Stimulated activated CD4-positive, alpha-beta T cell treated with anti-CD3 and anti-CD28 coated beads, Interleukin-4, amount 100 ng/mL, for 1 hour (primary cell): ENCODE measurements around the gene PCDHB10.
A peak's percentile ranks its signal among the peaks of the same experiment; 100 is the strongest.
"Not testable (repeated sequence)": the region's sequence is repeated elsewhere in the genome, so short reads cannot be mapped to it uniquely, and the experiment has no call there.

Experiments used
- DNase-seq: peaks from one replicate; pipeline ENCODE4 v3.0.0-alpha.2; 2020

Gene PCDHB10

GRCh38 chr5:141192110-141192725 lies at the start of gene PCDHB10:
Gene PCDHB10 (plus strand): TSS chr5:141192353. CDS start chr5:141192553, 200 bp downstream.
- DNase-seq: peak; percentile 15

- no peak for DNase-seq
These were observed 42.3 kb upstream of the PCDHB10 start, which contains the start of gene PCDHB6 for GRCh38 chr5:141149812-141150211. Gene PCDHB6 (plus strand): TSS chr5:141150057. CDS start chr5:141150258, 201 bp downstream.

DNA sequence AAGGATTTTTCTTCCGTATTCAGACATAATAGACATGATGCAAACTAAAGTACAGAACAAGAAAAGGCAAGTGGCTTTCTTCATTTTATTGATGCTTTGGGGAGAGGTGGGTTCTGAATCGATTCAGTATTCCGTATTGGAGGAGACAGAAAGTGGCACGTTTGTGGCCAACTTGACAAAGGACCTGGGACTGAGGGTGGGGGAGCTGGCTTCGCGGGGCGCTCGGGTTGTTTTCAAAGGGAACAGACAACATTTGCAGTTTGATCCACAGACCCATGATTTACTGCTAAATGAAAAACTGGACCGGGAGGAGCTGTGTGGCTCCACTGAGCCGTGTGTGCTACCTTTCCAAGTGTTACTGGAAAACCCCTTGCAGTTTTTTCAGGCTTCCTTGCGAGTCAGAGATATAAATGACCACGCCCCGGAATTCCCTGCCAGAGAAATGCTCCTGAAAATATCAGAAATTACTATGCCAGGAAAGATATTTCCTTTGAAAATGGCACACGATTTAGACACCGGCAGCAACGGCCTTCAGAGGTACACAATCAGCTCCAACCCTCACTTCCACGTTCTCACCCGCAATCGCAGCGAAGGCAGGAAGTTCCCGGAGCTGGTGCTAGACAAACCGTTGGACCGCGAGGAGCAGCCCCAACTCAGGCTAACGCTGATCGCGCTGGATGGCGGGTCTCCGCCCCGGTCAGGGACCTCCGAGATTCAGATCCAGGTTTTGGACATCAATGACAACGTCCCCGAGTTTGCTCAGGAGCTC lies 41.7 kb upstream of the PCDHB10 start:
- DNase-seq: no peak

DNA sequence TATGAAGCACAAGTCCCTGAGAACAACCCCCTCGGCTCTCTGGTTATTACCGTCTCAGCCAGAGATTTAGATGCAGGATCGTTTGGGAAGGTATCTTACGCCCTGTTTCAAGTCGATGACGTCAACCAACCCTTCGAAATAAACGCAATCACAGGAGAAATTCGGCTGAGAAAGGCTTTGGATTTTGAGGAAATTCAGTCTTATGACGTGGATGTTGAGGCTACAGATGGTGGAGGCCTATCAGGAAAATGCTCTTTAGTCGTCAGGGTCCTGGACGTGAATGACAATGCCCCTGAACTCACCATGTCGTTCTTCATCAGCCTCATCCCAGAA lies 41.2 kb upstream of the PCDHB10 start:
- DNase-seq: no peak

GRCh38 chr5:141151632-141152031 lies 40.5 kb upstream of the PCDHB10 start:
- DNase-seq: not testable (repeated sequence)

DNA sequence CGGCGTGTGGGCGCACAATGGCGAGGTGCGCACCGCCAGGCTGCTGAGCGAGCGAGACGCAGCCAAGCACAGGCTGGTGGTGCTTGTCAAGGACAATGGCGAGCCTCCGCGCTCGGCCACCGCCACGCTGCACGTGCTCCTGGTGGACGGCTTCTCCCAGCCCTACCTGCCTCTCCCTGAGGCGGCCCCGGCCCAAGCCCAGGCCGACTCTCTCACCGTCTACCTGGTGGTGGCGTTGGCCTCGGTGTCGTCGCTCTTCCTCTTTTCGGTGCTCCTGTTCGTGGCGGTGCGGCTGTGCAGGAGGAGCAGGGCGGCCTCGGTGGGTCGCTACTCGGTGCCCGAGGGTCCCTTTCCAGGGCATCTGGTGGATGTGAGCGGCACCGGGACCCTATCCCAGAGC lies 40.1 kb upstream of the PCDHB10 start:
- not testable (repeated sequence) for DNase-seq

- DNase-seq: no peak
These were observed 36.4 kb upstream of the PCDHB10 start for GRCh38 chr5:141155540-141156374.

DNA sequence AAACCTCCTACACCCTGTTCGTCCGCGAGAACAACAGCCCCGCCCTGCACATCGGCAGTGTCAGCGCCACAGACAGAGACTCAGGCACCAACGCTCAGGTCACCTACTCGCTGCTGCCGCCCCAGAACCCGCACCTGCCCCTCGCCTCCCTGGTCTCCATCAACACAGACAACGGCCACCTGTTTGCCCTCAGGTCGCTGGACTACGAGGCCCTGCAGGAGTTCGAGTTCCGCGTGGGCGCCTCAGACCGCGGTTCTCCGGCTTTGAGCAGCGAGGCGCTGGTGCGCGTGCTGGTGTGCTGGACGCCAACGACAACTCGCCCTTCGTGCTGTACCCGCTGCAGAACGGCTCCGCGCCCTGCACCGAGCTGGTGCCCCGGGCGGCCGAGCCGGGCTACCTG lies 34.8 kb upstream of the PCDHB10 start:
- not testable (repeated sequence) for DNase-seq

- not testable (repeated sequence) for DNase-seq
These were observed 34.3 kb upstream of the PCDHB10 start for GRCh38 chr5:141157901-141158300.

- peak; percentile 14 for DNase-seq
These were observed 19.6 kb upstream of the PCDHB10 start, which contains the start of gene PCDHB7 for GRCh38 chr5:141172381-141173204. Gene PCDHB7 (plus strand): TSS chr5:141172644. CDS start chr5:141172836, 192 bp downstream.

DNA sequence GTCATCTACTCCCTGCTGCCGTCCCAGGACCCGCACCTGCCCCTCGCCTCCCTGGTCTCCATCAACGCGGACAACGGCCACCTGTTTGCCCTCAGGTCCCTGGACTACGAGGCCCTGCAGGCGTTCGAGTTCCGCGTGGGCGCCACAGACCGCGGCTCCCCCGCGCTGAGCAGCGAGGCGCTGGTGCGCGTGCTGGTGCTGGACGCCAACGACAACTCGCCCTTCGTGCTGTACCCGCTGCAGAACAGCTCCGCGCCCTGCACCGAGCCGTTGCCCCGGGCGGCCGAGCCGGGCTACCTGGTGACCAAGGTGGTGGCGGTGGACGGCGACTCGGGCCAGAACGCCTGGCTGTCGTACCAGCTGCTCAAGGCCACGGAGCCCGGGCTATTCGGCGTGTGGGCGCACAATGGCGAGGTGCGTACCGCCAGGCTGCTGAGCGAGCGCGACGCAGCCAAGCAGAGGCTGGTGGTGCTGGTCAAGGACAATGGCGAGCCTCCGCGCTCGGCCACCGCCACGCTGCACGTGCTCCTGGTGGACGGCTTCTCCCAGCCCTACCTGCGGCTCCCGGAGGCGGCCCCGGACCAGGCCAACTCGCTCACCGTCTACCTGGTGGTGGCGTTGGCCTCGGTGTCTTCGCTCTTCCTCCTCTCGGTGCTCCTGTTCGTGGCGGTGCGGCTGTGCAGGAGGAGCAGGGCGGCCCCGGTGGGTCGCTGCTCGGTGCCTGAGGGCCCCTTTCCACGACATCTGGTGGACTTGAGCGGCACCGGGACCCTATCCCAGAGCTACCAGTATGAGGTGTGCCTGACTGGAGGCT lies 17.7 kb upstream of the PCDHB10 start:
- DNase-seq: not testable (repeated sequence)

GRCh38 chr5:141175933-141176332 lies 16.2 kb upstream of the PCDHB10 start:
- DNase-seq: no peak

GRCh38 chr5:141177577-141178191 lies 14.5 kb upstream of the PCDHB10 start, which contains the start of gene PCDHB8:
Gene PCDHB8 (plus strand): TSS chr5:141177790. CDS start chr5:141178035, 245 bp downstream.
- not testable (repeated sequence) for DNase-seq

- not testable (repeated sequence) for DNase-seq
These were observed 12.8 kb upstream of the PCDHB10 start for GRCh38 chr5:141179371-141179770.

DNA sequence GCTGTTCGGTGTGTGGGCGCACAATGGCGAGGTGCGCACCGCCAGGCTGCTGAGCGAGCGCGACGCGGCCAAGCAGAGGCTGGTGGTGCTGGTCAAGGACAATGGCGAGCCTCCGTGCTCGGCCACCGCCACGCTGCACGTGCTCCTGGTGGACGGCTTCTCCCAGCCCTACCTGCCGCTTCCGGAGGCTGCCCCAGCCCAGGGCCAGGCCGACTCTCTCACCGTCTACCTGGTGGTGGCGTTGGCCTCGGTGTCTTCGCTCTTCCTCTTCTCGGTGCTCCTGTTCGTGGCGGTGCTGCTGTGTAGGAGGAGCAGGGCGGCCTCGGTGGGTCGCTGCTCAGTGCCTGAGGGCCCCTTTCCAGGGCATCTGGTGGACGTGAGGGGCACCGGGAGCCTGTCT lies 12.3 kb upstream of the PCDHB10 start:
- DNase-seq: not testable (repeated sequence)

DNA sequence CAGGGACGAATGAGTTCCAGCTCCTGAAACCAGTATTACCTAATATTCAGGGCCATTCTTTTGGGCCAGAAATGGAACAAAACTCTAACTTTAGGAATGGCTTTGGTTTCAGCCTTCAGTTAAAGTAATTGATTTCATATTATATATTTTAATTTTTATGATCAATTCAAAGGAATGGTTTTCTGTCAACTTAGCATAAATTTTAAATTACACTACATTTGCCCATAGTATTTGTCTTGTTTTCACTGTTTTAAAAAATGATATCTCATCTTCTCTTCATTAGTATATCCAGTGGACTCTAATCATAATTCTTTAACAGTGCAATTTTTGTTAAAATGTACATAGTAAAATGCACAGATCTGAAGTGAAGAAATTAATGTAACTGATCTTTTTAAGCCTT lies 11.8 kb upstream of the PCDHB10 start:
- DNase-seq: no peak

DNA sequence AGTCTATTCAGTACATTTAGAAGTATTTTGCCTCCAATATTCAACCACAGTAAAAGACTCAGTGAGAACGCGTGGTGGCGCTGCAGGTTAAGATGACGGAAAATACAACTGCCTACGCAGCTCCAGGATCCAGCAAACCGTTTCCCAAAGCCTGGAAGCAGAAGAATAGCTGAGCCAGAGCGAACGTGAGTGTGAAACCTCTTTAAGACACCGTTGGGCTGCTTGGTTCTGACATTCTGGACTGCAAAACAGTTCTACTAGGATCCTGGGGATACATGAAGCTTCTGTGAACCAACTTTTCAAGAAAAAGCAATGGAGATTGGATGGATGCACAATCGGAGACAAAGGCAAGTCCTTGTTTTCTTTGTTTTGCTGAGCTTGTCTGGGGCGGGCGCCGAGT lies 9.9 kb upstream of the PCDHB10 start, which contains the start of gene PCDHB16:
Gene PCDHB16, plus strand, starts transcription at position 140 of the 400 bp plus-strand sequence. Its CDS starts 173 bp downstream, at position 313.
- no peak for DNase-seq

GRCh38 chr5:141184117-141184855 lies 7.9 kb upstream of the PCDHB10 start:
- DNase-seq: not testable (repeated sequence)

DNA sequence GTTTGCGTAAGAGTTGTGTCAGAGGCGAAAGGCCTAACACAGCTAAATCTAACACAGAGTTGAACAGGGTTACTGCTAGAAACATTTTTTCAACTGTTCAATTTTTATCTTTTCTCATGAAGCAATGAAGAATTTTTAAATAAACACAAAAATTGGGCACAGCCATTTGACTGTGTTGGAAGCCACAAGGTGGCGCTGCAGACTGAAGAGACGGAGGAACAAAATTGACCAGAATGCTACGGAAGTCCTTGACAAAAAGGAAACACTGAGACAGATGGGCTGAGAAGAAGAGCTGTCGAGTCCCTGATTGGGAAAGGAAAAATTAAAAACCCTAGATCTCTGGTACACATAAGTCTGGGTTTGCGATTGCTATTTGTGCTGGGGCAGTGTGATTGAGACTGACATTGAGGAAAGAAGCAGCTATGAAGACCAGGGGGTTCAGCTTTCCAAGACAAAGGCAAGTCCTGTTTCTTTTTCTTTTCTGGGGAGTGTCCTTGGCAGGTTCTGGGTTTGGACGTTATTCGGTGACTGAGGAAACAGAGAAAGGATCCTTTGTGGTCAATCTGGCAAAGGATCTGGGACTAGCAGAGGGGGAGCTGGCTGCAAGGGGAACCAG lies 5.1 kb upstream of the PCDHB10 start, which contains the start of gene PCDHB9:
Gene PCDHB9, plus strand, starts transcription at position 265 of the 616 bp plus-strand sequence. Its CDS starts 158 bp downstream, at position 423.
- DNase-seq: peak; percentile 26
